Erythroblast (primary cell): ENCODE data around the gene ETS1.

Source experiments
- DNase-seq, 2 experiments: peaks; one replicate each; lab custom pipeline; 2025; lab: John Stamatoyannopoulos, UW
- GATA1 ChIP-seq: IDR thresholded peaks from 2 replicates; pipeline ENCODE4 v1.6.1; 2011; ENCODE audit warnings: low read depth, mild to moderate bottlenecking, control low read depth, low read length, moderate library complexity
- POLR2A ChIP-seq: IDR thresholded peaks from 2 replicates; pipeline ENCODE4 v1.6.1; 2011; ENCODE audit warnings: mild to moderate bottlenecking, low read length

ETS1 gene

DNA sequence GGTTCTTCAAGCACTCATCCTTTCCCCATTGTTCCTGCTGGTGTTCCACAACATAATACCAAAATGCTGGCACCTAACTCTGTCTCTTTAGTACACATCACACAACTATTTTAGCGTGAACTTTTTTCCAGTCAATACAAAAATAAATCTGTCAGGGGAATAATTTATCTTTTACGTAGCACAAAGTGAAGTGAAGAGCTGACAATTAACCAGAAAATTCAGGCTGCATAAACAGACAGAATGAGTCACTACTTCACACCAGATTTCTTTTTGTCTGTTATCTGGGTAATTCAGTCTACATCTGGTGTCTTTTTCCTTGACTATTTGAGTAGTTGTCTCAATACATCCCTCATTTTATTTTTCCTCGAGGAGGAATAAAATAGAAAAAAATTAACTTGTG, 7.9 kb upstream of the ETS1 start:
- no peak for DNase-seq
- no peak for TF ChIP-seq POLR2A
- TF ChIP-seq GATA1 = no peak

GRCh38 chr11:128594226-128594625, 6.9 kb upstream of the ETS1 start:
- no peak for DNase-seq
- TF ChIP-seq POLR2A (no peak), GATA1 (no peak)

DNA sequence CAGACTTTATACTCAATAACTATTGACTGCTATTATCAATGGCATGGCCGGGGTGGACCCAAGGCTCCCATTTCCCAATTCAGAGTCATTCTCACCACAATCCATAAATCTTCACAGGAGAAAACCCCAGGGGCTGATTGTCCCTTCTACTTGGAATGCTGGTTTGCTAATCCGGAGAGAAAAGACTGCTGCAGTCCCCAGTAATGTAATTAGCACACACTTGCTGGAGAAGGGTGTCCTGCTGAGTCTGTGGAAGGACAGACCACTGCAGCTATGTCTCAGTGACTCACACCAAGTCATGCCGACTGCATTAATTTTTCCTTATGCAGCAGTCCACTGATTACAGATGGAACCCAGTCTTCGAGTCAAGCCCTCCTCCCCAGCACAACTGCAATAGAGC, 5.9 kb upstream of the ETS1 start:
- no peak for DNase-seq
- TF ChIP-seq POLR2A = no peak
- TF ChIP-seq GATA1 = no peak

- TF ChIP-seq GATA1 (no peak), POLR2A (no peak)
- DNase-seq = no peak
Measured at GRCh38 chr11:128592454-128592853, 5.1 kb upstream of the ETS1 start.

DNA sequence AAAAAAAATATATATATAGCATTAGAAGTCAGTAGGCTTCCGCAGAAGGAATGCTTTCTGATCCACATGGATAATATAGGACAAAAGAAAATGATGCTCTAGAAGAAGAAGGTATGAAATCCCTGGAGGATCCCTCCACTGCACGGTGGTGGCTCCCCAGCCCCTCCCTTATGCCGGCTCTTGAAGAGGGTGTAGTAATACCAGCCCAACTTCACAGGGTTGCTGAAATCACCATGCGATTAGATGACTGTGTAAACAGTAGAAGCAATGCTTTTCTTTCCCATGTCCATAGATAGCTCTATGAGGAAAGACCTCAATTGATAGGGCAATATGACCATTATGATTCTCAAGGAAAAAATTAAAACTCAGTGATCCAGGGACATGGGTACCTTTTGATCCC, 3.2 kb upstream of the ETS1 start:
- DNase-seq = no peak
- no peak for TF ChIP-seq POLR2A
- TF ChIP-seq GATA1 = no peak

GRCh38 chr11:128589998-128590397, 2.6 kb upstream of the ETS1 start:
- DNase-seq = no peak
- TF ChIP-seq POLR2A = no peak
- no peak for TF ChIP-seq GATA1

DNA sequence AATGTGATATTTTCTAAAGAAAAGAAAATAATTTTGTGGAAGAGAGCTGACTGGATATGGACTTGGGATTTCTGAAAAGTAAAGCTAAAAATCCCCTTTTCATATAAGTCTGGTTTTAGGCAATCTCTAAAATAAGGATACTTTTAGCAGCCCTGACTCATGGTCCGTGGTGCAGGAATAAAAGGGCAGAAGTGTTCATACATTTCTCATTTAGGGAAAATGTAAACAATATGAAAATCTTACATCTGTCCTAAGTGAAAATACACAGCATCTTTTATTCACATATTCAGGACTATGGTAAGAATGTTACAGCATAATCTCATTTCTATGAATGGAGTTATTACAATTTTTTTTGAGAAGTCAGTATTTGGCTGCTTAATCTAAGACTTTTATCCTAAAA, 735 bp upstream of the ETS1 start:
- no peak for DNase-seq
- no peak for TF ChIP-seq POLR2A

DNA sequence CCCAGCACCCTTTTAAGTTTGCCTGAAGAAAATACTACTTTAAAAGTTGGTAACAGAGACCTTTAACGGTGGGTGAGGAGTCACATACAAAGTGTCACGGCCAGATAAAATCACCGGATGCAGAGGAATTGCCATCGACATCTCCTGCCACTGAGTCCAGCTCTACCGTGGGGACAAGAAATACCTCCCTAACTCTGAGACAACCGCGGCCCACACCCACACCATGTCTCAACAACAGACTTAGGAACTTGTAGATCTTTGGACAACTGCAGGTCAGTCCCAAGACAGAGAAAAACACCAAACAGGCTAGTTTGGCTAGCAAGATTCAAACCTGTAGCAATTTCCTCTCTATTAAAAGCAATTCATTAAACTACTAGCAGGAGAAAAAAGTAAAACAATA, 669 bp downstream of the ETS1 start:
- no peak for DNase-seq
- no peak for TF ChIP-seq GATA1
- TF ChIP-seq POLR2A = no peak

DNA sequence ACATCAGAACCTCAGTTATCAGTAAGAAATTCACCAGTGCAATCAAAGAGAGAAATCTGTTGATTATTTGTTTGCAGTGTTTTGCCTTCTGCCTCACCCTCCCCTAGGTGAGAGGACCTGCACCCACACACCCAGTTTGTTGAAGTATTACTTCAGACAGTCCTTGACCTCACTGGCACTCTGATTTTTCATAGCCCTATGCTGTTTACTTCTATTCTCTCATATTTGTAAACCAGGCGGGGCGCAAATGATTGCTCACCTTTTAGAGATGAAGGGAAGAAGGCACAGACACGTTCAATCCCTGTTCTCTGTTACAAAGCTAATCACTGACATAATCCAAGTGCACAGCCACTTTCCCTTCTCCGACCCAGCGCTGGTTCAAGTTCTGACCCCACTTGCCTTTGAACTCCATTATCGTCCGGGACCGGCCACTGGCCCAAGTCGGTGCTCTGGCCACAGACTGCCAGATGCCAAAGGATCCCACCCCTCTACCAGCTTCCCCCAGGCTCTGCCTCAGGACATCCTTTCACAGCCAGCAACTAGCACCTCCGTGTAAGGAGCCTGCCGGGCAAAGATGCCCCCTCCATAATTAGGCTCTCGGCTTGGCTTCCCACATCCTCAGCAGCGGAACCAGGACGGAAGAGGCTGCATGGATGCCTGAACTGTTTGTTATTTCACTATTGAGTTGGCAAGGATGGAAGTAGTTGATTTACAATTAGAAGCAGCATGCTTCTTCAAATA, 1.7 kb downstream of the ETS1 start:
- DNase-seq = no peak
- TF ChIP-seq POLR2A = no peak
- TF ChIP-seq GATA1 = no peak

DNA sequence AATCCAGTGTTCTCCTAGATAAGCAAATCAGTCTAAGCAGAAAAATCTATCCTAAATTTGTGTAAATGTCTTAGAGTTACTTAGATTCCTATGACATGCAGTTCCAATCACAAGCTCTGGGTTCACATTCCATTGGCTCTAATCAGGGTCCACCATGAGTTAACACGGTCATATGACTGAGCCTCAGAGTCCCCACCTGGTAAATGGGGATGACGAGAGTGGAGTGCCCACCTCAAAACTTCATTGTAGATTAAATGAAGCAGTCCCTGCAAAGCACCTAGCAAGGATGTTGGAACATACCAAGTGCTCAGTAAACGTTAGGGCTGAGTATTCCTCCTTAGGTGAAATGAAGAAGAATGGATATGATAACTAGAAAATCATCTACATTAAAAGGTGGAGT, 3.1 kb downstream of the ETS1 start:
- DNase-seq = no peak
- TF ChIP-seq POLR2A = no peak
- TF ChIP-seq GATA1 = no peak

DNA sequence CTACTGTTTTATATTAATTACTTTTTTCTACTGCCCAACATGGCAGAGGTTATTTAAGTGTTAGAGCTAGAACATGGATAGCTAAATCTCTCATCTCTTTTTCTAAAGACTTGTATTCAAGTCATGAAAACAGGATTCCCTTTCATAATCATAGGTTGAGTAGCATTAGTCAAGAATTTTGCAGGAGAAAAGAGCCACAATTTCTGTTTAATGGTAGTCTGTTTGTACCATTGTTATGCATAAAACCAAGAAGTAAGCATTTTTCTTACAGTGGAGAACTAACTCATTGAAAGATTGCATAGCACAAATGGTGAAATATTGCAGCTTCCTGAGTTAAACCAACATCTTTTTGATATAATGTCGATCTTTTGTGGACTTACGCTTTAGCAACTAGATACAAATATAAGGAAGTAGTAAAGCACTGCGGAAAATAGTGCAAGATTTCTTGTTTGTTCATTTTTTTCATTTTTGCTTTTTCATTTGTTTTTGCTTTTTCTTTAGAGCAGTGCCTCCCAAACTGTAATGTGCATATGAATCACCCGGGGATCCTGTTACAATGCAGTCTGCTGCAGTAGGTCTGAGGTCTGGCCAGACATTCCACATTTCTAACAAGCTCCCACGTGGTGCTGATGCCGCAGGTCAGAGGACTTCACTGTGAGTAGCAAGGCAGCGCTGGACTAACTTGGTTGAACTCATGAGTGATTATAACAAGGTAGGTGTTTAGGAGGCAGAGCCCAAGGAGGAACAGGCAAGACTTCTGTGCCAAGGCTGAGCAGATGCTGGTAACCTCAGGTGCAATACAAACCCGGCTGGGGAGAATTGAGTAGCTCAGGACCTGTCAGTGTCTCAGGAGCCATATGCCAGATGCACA, 4.6 kb downstream of the ETS1 start:
- TF ChIP-seq GATA1 = no peak
- TF ChIP-seq POLR2A = no peak
- DNase-seq = no peak

- no peak for DNase-seq
- TF ChIP-seq GATA1 (no peak), POLR2A (no peak)
Measured at GRCh38 chr11:128581561-128582272, 5.6 kb downstream of the ETS1 start.

- DNase-seq = no peak
- TF ChIP-seq POLR2A (no peak), GATA1 (no peak)
Measured at GRCh38 chr11:128580612-128581011, 6.7 kb downstream of the ETS1 start.

DNA sequence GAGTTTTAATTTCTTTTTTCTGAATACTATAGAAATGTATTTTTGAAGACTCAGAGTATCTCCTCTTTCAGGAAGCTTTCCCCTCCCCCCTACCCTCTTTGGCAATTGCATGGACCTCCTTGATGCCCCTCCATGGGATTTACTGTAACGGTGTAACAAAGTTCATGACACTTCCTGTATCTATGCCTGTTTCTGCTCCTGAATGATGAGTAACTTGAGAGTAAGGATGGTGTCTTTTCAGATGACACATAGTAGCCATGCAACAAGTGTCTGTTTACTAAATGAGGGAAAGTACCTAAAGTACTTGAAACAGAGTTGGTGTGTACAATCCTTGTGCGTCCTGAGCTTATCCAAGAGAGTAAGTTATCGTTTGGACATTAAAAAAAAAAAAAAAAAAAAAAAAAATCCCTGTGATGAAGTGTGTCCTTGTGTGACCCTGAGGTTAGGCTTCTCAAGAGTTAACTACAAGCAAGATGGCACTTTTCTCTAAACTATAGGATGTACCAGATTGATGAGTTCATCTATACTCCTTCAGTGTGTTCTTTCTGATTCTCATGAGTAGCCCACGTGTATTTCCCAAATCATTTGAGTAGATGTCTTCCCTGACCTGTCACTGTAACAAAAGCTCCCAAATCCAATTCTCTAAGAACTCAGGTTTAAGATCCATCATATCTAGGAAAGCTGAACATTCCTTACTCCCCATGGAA, 7.4 kb downstream of the ETS1 start:
- no peak for TF ChIP-seq POLR2A
- TF ChIP-seq GATA1 = no peak
- no peak for DNase-seq

DNA sequence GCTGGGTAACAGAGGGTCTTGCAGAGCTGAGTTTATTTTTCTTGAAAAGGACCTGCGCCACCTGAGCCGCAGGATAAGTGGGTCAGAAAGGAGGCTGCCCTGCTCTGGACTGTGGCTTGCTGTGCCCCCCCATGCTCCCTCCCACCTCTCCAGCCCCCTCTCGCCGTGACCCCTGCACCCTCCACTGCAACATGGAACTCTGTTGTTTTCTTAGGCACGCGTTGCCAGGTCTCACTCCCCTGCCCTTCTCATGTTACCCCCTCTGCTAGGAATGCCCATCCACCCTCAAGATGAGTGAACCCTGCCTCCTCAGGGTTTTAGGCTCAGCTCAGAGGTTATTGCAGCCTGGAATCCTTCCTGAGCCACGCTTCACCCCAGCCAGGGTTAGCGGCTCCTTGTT, 10.8 kb downstream of the ETS1 start:
- TF ChIP-seq GATA1 (no peak), POLR2A (no peak)
- DNase-seq = no peak
